Dermis microvascular lymphatic vessel endothelial cell (primary cell): ENCODE measurements around the gene DSTN. TPM values are rescaled to one million over a fixed set of nuclear protein-coding genes. Genes with fewer than 3 reads are reported as not detected.

Source experiments
- DNase-seq, 2 donors: peaks; one replicate each; pipeline versions ENCODE4 v3.0.0 to v3.0.0-alpha.2; 2010; ENCODE audit warnings: low read depth in 2 of 2
- total RNA-seq: library from RNA; depleted of rRNA; stranded (reverse); fragments of >200 nt; gene quantifications from 2 replicates; pipeline ENCODE4 v1.2.1, GENCODE V29; 2014

Gene DSTN
- total RNA-seq, 1 donor from 2014 or later, result 110 TPM

GRCh38 chr20:17545127-17545526, 24.7 kb upstream of the DSTN start:
- DNase-seq, result no peak

DNA sequence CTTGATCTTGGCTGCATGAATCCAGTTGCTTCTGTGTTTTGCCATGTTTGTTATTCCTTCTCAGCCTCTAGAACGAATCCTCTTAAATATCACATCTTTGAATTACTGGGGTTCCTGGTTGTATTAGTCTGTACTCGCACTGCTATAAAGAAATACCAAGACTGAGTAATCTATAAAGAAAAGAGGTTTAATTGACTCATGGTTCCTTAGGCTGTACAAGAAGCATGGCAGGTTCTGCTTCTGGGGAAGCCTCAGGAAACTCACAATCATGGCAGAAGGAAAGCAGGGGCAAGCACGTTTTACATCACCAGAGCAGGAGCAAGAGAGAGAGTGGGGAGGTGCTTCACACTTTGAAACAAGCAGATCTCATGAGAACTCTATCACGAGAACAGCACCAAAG, 20.7 kb upstream of the DSTN start:
- DNase-seq, result no peak

DNA sequence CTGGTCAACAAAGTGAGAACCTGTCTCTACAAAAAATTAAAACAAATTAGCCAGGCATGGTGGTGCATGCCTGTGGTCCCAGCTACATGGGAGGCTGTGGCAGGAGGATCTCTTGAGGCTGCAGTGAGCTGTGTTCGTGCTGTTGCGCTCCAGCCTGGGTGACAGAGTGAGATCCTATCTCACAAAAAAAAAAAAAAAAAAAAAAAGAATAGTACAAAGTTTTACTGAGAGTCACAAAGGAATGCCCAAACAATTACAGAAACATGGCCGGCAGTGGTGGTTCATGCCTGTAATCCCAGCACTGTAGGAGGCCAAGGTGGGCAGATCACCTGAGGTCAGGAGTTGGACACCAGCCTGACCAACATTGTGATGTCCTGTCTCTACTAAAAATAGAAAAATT, 14.8 kb upstream of the DSTN start:
- no peak for DNase-seq

DNA sequence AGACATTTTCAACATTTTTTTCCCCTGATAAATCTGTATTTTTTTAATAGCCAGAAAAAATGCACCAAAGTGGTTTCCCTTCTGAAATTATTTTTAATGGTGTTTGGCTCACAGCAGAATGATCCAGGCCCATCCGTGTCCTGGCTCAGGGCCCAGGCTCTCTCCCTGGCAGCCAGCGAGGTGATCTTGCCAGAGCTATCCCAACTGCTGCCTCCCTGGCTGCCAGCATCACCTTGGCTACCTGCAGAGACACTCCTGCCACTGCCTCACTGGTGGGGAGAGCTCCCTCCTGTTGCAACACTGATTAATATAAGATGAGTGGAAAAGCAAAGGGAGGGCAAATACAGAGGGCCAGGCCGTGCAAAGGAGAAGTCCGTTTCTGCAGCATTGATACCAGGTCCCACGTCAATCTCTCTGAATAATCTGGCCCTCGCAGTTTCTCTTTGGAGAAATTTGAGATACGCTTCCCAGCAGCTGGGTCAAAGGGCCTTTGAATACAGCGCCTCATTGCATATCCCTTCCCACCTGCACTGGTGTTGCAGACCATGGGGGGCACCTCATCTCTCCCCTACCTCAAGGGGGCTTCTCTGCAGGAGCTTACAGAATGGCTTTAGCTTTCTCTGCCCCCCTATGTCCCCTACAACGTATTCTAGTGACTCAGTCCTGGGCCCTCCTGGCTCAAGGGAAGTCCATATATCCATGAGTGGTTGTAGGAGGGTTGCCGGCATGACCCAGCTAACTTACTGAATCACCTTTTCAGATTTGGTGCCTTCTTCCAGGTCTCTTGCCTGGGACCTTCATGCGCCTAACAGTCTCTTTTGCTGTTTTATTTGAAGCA, 12.8 kb upstream of the DSTN start:
- DNase-seq, result peak; percentile 51 to 73

GRCh38 chr20:17557675-17558006, 12.2 kb upstream of the DSTN start:
- peak; percentile 36 to 92 for DNase-seq

DNA sequence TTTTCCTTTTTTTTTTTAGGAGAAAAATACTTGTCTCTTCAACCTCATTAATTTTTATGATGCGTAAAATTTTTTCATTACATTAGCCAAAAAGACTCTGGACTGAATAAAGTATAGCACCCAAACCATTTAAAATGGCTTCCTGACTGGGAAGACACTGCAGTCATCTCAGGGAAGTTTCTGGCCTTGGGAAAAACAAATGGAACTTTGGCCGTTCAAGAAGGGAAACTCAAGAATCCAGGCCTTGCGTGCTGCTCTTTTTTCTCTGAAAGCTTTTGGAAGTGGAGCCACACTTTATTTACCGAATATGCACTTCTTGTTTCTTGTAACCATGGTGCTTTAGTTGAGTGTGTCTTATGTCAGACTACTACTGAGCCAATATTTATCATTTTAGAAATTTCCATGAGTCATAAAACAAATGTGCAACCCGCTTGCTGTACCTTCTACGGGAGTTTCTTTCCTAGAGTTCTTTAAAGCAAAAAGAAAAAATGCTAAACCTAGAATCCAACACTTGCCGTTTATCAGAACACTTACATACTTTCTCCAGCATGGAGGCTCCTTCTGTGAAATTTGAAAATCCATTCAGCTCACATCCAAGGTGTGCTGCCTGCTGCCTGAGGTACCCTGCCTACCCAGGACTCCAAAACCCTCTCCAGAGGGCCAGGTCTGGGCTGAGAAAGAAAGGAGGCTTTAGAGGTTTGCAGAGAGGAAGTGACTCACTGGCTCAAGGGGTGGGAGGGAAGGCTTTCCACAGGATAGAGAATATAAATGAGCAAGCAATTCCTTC, 11.5 kb upstream of the DSTN start:
- DNase-seq, result peak; percentile 71 to 92

DNA sequence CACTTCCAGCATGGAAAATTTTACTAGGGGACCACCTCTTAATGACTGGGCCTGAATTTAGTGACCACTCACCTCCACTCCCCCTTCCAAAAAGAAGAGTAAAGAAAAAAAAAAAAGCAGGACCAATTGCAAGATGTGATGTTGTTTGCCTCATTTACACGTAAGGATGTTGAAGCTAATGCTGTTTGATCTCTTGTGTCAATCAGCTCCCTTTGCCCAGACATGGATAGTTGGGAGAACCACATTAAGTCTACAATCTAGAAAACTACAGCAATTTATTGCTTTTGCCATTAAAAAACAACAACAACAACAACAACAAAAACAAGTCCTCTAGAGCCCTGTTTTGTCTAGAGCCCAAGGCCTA, 11.0 kb upstream of the DSTN start:
- no peak for DNase-seq

DNA sequence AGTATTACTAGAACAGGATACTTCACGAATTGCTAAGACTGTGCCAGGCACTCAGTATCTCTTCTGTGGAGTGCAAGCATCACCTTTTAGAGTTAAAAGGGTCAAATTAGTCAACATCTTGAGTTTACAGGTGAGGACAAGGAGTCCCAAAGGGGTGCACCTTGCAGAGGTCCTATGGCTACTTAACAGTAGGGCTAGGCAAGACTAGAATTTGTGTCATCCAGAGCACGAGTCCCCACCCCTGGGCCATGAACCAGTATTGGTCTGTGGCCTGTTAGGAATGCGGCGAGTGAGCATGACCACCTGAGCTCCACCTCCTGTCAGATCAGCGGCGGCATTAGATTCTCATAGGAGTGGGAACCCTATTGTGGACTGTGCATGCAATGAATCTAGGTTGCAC, 10.5 kb upstream of the DSTN start:
- DNase-seq, result no peak

- DNase-seq, result peak in 1 of 2 donors; percentile 41
Observed at GRCh38 chr20:17560344-17561074, 9.4 kb upstream of the DSTN start.

DNA sequence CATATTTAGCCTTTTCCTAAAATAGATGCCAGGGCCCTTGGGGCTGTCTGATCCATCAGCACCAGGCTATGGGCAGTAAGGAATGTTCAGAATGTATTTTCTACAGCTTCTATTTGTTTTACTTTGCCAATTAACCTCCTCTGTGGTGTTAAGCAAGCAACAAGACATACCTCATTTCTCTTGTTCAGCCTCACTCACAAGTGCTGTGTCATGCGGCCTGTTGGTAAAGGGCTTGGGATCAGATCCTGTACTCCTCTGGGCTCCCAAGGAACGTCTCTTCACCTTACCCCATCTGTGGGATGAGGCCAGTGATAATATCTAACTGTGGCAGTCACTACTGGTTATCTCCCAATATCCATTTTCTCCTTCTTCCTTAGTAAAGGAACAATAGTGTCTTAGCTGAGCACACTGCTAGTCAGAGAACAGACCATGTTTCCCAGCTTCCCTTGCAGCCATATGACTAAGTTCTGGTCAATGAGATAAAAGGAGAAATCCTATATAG, 7.0 kb upstream of the DSTN start:
- DNase-seq, result peak in 1 of 2 donors; percentile 13

DNA sequence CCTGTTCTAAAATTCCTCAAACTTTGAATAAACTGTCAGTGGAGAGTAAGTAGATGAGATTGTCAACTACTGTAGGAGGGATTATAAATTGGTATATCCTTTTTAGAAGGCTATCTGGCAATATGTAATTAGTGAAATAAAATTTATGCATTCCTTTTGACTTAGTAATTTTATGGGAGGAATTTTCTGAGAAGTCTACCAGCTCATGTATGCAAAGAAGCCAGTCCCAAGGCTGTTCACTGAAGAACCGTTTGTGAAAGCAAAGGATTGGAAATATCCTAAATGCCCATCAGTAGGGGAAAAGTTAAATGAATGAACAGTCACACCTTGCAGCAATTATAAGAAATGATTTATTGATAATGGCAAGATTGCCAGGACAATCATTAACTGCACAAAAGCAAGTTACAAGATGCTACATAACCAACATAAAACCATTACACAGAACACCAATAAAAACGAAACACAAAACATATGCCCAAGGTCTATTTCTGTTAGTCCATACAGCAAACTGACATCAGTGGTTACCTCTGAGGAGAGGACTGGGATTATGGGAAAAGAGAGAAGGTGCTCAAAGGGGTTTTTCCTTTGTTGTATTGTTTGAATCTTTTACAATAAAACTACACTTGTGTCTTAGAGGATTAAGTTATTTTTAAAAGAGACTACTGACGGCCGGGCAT, 4.6 kb upstream of the DSTN start:
- DNase-seq, result no peak

DNA sequence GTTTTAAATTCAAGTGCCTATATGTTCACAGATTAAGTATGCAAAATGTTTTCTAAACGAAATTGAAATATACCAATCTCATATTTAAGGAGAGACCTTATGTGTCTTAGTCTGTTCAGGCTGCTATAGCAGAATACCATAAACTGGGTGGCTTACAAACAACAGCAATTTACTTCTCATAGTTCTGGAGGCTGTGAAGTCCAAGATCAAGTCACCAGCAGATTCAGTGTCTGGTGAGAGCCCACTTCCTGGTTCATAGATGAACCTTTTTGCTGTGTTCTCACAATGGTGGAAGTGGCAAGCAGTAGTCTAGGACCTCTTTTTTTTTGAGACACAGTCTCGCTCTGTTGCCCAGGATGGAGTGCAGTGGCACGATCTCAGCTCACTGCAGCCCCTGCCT, 3.5 kb upstream of the DSTN start:
- no peak for DNase-seq

DNA sequence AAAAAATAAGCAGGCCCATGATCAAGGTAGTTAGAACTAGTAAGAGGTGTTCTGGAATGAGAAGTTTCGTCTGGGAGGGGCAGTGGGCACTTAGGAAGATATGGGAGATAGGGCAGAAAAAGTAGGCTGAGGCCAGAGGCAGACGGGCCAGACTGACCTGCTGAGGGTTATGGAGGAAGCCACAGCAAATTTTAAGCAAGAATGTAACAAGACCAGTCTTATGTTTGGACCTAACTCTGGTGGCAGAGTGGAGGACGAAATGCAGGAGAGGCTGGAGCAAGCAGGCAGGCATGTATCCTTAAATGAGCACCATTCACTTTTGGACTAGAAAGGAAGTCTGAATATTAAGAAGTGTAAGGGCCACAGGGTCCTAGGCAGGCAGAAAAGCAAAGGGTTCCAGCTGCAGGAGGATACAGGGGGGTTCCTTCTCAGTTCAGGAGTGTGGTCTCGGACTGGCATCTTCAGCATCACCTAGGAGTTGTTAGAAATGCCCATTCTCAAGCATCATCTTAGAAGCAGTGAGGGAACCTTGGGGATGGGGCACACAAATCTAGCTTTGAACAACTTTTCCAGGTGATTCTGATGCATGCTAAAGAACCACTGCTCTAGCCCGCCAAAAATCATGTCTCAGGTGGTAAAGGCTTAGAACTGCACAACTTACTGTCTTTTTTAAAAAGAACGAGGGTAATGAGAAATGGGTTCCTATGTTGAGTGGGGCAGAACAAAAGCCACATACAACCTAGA, 1.7 kb upstream of the DSTN start:
- peak in 1 of 2 donors; percentile 13 for DNase-seq

DNA sequence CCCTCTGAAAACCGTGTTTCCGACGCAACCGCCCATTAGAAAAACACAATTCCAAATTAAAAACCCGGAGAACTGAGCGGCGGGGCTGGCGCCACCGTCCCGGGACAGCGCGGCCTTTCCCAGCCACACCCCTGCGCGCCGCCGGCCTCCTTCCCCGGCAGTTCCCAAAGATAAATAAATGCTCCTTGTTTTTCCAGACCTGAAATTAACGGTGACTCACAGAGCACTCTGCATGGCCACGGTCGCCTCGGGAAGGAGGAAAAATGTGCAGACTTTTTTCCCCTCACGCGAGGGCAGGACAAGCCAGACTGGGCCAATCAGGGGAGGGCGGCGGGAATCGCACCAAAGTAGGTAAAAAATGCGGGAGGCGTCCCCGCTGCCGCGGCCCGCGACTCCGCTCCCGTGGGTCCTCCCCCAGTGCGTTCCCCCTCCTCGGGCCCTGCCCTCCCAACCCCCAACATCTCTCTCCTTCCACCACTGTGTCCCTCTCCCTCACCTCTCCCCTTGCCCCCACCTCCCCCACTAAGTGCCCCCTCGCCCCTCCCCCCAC, 828 bp upstream of the DSTN start:
- peak; percentile 94 to 98 for DNase-seq

DNA sequence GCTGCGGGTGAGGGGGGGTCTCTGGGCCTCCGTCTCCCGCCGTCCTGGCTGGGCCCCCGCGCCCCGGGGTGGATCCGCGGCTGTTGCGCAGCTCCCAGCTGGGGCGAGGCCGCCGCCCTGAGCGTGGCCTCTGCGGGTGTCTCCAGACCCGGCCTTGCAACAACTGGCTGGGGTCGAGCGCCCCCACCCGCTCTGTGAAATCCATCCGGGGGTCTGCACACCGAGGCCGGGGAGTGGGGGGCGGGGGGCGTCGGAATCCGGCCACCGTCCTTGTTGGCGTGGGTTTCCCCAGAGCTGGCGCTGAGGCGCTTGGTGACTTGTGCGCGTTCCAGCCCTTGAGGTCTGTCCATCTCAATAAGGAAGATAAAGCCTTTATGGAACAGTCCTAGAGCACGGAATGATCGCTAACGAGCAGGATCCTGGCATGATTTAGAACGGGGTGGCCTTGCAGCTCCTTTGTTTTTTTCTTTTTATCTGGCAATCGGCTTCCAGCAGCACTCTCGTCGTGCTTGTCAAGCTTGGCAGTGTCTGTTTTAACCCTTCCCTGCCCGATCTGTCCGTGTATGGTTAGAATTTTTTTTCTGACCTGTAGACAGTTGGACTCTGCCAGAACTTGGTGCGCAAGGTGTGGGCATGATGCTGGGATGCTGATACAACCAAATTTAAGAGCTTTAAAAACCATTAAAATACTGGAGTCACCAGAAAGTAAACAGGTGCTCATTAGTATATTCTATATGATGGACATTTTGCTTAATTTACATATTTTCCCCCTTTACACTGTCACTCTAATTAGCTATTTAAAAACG, 675 bp downstream of the DSTN start:
- DNase-seq, result peak in 1 of 2 donors; percentile 56

DNA sequence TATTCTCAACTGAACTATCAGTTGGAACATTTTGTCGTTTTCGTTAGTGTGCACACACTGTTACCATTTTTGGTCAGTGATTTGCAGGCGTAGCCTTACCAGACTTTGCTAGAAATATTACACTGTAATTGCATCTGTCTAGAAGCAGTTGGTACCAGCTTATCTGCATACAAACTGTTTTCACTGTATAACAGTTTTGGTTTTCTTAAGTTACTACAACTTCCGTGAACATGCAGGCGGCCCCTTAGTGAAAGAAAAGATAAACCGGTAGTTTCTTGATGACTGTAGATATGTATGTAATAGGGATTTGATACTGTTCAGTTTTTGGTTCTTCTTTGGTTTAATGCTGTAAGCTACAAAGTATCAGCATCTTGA, 1.3 kb downstream of the DSTN start:
- DNase-seq, result peak in 1 of 2 donors; percentile 16

GRCh38 chr20:17572034-17572638, 2.3 kb downstream of the DSTN start:
- DNase-seq, result no peak

GRCh38 chr20:17573463-17573862, 3.6 kb downstream of the DSTN start:
- DNase-seq, result no peak

GRCh38 chr20:17576215-17576614, 6.3 kb downstream of the DSTN start:
- DNase-seq, result no peak
